ENCODE results near the gene RPL23. TPM values are rescaled to one million over a fixed set of nuclear protein-coding genes. Genes with fewer than 3 reads are reported as not detected.

Gene RPL23
- total and polyA plus RNA-seq, 9 of the 15 experiments (the other 6 are each of a cell fraction or from before 2014, with no cell fraction given), result 1,745 to 3,667 (median 3,096) TPM

GRCh38 chr17:38824899-38825761 is 28.4 kb downstream of the RPL23 start, which contains the start of gene CWC25 (continued):
- TF ChIP-seq AFF4 (CRISPR knock-in tag; IDR thresholded peaks at IDR 0.05) (0 out of 2 replicates have a peak, but pooled peaks have one; percentile 58), TCF15 (CRISPR knock-in tag; IDR thresholded peaks at IDR 0.05) (no peak), MCM5 (IDR thresholded peaks at IDR 0.05; ENCODE audit: low read depth) (no peak), HMGXB4 (CRISPR knock-in tag; IDR thresholded peaks at IDR 0.05) (peak; percentile 38; the same call in 1 of the 2 replicates), RB1 (IDR thresholded peaks at IDR 0.05; ENCODE audit: low read depth) (peak; percentile 84; the same call in 1 of the 2 replicates), SMARCC2 (IDR thresholded peaks at IDR 0.05; ENCODE audit: low read depth) (no peak), HEY1 (CRISPR knock-in tag; IDR thresholded peaks at IDR 0.05; ENCODE audit: borderline replicate concordance) (no peak), TARDBP (IDR thresholded peaks at IDR 0.05) (peak; percentile 46; the same call in 1 of the 2 replicates), CBX3 (IDR thresholded peaks at IDR 0.05; ENCODE audit: borderline replicate concordance in 1 of 2, low read length in 2 of 2) (no peak), TEAD1 (CRISPR knock-in tag; IDR thresholded peaks at IDR 0.05) (peak in 1 of 2 experiments; percentile 65; a peak in 1 of 4 replicates), RHOXF2B (CRISPR knock-in tag; conservative IDR thresholded peaks at IDR 0.05) (no peak)
- TF ChIP-seq, protein P1, sequence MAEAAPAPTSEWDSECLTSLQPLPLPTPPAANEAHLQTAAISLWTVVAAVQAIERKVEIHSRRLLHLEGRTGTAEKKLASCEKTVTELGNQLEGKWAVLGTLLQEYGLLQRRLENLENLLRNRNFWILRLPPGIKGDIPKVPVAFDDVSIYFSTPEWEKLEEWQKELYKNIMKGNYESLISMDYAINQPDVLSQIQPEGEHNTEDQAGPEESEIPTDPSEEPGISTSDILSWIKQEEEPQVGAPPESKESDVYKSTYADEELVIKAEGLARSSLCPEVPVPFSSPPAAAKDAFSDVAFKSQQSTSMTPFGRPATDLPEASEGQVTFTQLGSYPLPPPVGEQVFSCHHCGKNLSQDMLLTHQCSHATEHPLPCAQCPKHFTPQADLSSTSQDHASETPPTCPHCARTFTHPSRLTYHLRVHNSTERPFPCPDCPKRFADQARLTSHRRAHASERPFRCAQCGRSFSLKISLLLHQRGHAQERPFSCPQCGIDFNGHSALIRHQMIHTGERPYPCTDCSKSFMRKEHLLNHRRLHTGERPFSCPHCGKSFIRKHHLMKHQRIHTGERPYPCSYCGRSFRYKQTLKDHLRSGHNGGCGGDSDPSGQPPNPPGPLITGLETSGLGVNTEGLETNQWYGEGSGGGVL (CRISPR knock-in tag; IDR thresholded peaks at IDR 0.05), result no peak
- TF ChIP-seq, protein P2, sequence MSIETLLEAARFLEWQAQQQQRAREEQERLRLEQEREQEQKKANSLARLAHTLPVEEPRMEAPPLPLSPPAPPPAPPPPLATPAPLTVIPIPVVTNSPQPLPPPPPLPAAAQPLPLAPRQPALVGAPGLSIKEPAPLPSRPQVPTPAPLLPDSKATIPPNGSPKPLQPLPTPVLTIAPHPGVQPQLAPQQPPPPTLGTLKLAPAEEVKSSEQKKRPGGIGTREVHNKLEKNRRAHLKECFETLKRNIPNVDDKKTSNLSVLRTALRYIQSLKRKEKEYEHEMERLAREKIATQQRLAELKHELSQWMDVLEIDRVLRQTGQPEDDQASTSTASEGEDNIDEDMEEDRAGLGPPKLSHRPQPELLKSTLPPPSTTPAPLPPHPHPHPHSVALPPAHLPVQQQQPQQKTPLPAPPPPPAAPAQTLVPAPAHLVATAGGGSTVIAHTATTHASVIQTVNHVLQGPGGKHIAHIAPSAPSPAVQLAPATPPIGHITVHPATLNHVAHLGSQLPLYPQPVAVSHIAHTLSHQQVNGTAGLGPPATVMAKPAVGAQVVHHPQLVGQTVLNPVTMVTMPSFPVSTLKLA (conservative IDR thresholded peaks at IDR 0.05), result peak; percentile 83 to 95
- TF ChIP-seq, protein P3, sequence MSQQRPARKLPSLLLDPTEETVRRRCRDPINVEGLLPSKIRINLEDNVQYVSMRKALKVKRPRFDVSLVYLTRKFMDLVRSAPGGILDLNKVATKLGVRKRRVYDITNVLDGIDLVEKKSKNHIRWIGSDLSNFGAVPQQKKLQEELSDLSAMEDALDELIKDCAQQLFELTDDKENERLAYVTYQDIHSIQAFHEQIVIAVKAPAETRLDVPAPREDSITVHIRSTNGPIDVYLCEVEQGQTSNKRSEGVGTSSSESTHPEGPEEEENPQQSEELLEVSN (IDR thresholded peaks at IDR 0.05; ENCODE audit: borderline replicate concordance in 1 of 2, extremely low read depth in 1 of 2, insufficient read depth in 1 of 2, insufficient read length in 1 of 2, low read depth in 1 of 2, low read length in 1 of 2, poor library complexity in 1 of 2, severe bottlenecking in 1 of 2), result peak; percentile 64 to 80
